Measurements from ENCODE around the gene SLC12A8. TPM values are rescaled to one million over a fixed set of nuclear protein-coding genes. Genes with fewer than 3 reads are reported as not detected.

Gene SLC12A8
- total and polyA plus RNA-seq, 2 donors (not counting 1 experiment from before 2014, with no cell fraction given) = 15.1 to 19.5 TPM

DNA sequence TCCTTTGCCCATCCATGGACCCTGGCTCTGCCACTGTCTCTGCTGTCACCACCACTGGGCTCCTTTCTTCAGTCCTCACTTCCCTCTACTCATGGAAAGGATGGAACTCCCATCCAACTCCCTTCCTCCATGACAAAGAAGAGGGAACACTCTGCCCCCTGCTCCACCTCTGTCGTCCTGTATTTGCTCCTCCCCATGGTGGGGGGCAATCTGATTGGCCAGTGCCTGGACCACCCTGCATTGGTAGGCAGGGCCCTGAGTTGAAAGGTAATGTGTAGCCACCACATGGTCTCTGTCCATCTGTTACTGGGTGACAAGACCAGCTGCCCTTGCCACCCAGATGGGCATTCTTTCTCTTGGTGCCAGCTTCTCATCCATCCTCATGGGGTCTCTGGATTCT, 136.1 kb downstream of the SLC12A8 start:
- H3K9me3 ChIP-seq (ENCODE audit: control insufficient read depth, insufficient read depth, low read depth, low read length) = no peaks in the 10 kb centered on the region
- H3K27me3 ChIP-seq (ENCODE audit: control insufficient read depth, insufficient read depth, low read length) = no peaks in the 10 kb centered on the region
- peaks cover 8% of the 10 kb centered on the region for H3K4me1 ChIP-seq (ENCODE audit: control insufficient read depth, extremely low read depth, insufficient read depth, low read length)
- H3K9ac ChIP-seq (ENCODE audit: insufficient read depth, low read length) = no peak overlapping the region
- no peaks in the 10 kb centered on the region for H4K20me1 ChIP-seq (ENCODE audit: control insufficient read depth, extremely low read depth, insufficient read depth, low read length)
- no peak overlapping the region for H3K27ac ChIP-seq (ENCODE audit: insufficient read depth, low read length)
- no peaks in the 10 kb centered on the region for H3K79me2 ChIP-seq (ENCODE audit: control insufficient read depth, insufficient read depth, low read length)
- no peak overlapping the region for H3K4me3 ChIP-seq (replicated peaks in 1 of 4; ENCODE audit: control extremely low read depth in 1 of 4, insufficient read depth in 1 of 4, low read depth in 3 of 4, low read length in 4 of 4)
- no peak overlapping the region for H3K4me2 ChIP-seq (ENCODE audit: extremely low read depth, insufficient read depth, low read length)
- no peak for DNase-seq (ENCODE audit: low read depth in 2 of 2)
- no peaks in the 10 kb centered on the region for H3K36me3 ChIP-seq (ENCODE audit: control insufficient read depth, insufficient read depth, low read length)
- no peak for TF ChIP-seq EZH2 (IDR thresholded peaks at IDR 0.05; ENCODE audit: low read length, missing control alignments)
- no peak overlapping the region for H2AFZ ChIP-seq (ENCODE audit: low read length)

DNA sequence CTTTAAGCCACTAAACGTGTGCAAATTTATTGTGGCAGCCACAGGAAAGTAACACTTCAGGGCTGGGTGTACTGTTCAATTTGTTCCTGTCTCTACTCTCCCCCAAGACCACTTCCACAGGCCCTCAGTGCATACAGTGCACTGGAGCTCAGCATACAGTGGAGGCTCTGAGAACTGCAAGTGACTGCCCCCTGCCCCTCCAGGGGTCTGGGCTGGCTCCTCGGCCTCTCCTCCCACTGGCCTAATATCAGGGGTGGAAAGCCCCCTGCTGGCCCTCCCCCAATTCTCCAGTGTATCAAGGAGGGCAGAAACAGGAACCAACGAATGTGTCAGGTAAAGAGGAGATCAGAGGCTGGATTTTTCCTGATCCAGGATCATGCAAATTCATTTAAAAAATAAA, 136.8 kb downstream of the SLC12A8 start:
- Histone ChIP-seq H4K20me1 (ENCODE audit: control insufficient read depth, extremely low read depth, insufficient read depth, low read length) (no peaks in the 10 kb centered on the region), H3K4me3 (replicated peaks in 1 of 4; ENCODE audit: control extremely low read depth in 1 of 4, insufficient read depth in 1 of 4, low read depth in 3 of 4, low read length in 4 of 4) (no peak overlapping the region), H3K27me3 (ENCODE audit: control insufficient read depth, insufficient read depth, low read length) (no peaks in the 10 kb centered on the region), H3K79me2 (ENCODE audit: control insufficient read depth, insufficient read depth, low read length) (no peaks in the 10 kb centered on the region), H3K9me3 (ENCODE audit: control insufficient read depth, insufficient read depth, low read depth, low read length) (no peaks in the 10 kb centered on the region), H3K4me1 (ENCODE audit: control insufficient read depth, extremely low read depth, insufficient read depth, low read length) (peaks cover 8% of the 10 kb centered on the region), H3K4me2 (ENCODE audit: extremely low read depth, insufficient read depth, low read length) (no peak overlapping the region), H2AFZ (ENCODE audit: low read length) (no peak overlapping the region), H3K36me3 (ENCODE audit: control insufficient read depth, insufficient read depth, low read length) (no peaks in the 10 kb centered on the region), H3K9ac (ENCODE audit: insufficient read depth, low read length) (no peak overlapping the region), H3K27ac (ENCODE audit: insufficient read depth, low read length) (no peak overlapping the region)
- DNase-seq (ENCODE audit: low read depth in 2 of 2) = no peak
- TF ChIP-seq, protein P1, sequence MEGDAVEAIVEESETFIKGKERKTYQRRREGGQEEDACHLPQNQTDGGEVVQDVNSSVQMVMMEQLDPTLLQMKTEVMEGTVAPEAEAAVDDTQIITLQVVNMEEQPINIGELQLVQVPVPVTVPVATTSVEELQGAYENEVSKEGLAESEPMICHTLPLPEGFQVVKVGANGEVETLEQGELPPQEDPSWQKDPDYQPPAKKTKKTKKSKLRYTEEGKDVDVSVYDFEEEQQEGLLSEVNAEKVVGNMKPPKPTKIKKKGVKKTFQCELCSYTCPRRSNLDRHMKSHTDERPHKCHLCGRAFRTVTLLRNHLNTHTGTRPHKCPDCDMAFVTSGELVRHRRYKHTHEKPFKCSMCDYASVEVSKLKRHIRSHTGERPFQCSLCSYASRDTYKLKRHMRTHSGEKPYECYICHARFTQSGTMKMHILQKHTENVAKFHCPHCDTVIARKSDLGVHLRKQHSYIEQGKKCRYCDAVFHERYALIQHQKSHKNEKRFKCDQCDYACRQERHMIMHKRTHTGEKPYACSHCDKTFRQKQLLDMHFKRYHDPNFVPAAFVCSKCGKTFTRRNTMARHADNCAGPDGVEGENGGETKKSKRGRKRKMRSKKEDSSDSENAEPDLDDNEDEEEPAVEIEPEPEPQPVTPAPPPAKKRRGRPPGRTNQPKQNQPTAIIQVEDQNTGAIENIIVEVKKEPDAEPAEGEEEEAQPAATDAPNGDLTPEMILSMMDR (conservative IDR thresholded peaks at IDR 0.05 in 1 of 2, IDR thresholded peaks at IDR 0.05 in 1 of 2; ENCODE audit: low read depth in 1 of 2, low read length in 2 of 2) = no peak
- TF ChIP-seq EZH2 (IDR thresholded peaks at IDR 0.05; ENCODE audit: low read length, missing control alignments) = no peak

DNA sequence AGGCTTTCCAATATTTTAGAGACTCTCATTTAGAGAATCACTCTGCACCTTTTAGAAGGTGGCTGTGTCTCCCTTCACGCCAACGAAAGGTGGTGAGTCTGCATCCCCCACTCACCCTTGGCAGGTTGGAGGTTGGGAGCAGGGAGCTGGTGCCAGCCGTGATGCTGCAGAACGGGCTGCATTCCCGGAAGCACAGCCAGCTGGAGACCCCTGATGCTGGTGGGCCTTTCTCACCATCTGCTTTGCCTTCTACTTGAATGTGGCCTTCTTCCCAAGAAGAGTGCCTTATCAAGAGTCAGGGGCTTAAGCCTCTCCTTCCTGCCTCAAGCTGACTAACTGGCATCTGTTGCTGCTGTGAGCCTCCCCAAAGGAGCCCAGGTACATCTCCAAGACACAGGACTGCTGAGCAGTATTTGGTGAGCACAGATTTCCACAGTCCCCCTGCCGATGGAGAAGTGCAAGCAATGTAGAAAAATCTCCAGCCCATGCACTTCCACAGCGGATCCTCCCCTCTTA, 139.1 kb downstream of the SLC12A8 start:
- TF ChIP-seq EZH2 (IDR thresholded peaks at IDR 0.05; ENCODE audit: low read length, missing control alignments) = no peak
- TF ChIP-seq, protein P1 (conservative IDR thresholded peaks at IDR 0.05 in 1 of 2, IDR thresholded peaks at IDR 0.05 in 1 of 2; ENCODE audit: low read depth in 1 of 2, low read length in 2 of 2) = no peak
- Histone ChIP-seq H3K4me2 (ENCODE audit: extremely low read depth, insufficient read depth, low read length) (no peak overlapping the region), H3K9ac (ENCODE audit: insufficient read depth, low read length) (no peak overlapping the region)

More for the DNA sequence above, 139.1 kb downstream of the SLC12A8 start:
- Histone ChIP-seq H2AFZ (ENCODE audit: low read length) (no peak overlapping the region), H3K4me1 (ENCODE audit: control insufficient read depth, extremely low read depth, insufficient read depth, low read length) (peaks cover 3% of the 10 kb centered on the region), H4K20me1 (ENCODE audit: control insufficient read depth, extremely low read depth, insufficient read depth, low read length) (no peaks in the 10 kb centered on the region), H3K36me3 (ENCODE audit: control insufficient read depth, insufficient read depth, low read length) (no peaks in the 10 kb centered on the region), H3K79me2 (ENCODE audit: control insufficient read depth, insufficient read depth, low read length) (no peaks in the 10 kb centered on the region), H3K27ac (ENCODE audit: insufficient read depth, low read length) (no peak overlapping the region), H3K4me3 (replicated peaks in 1 of 4; ENCODE audit: control extremely low read depth in 1 of 4, insufficient read depth in 1 of 4, low read depth in 3 of 4, low read length in 4 of 4) (no peak overlapping the region), H3K9me3 (ENCODE audit: control insufficient read depth, insufficient read depth, low read depth, low read length) (no peaks in the 10 kb centered on the region), H3K27me3 (ENCODE audit: control insufficient read depth, insufficient read depth, low read length) (no peaks in the 10 kb centered on the region)
- no peak for DNase-seq (ENCODE audit: low read depth in 2 of 2)
